BJ (cell line): ENCODE data around the gene CRP. TPM values are rescaled to one million over a fixed set of nuclear protein-coding genes. Genes with fewer than 3 reads are reported as not detected.
"Not testable (repeated sequence)": the region's sequence is repeated elsewhere in the genome, so short reads cannot be mapped to it uniquely, and the experiment has no call there.

Experiments used
- CTCF ChIA-PET: fragments of 350-600 bp; formaldehyde crosslinking; extraction: SDS; loops from one replicate; lab custom pipeline; 2021; ENCODE audit warnings: antibody characterized with exemption, inconsistent platforms; lab: Yijun Ruan, JAX
- POLR2A ChIA-PET: fragments of 300-600 bp; sonication (Branson Sonifier 250); formaldehyde crosslinking; extraction: SDS; loops from one replicate; lab custom pipeline; 2021; ENCODE audit warnings: antibody characterized with exemption; lab: Charles Lee
- DNase-seq: peaks from one replicate; pipeline ENCODE4 v3.0.0-alpha.2; 2011; ENCODE audit warnings: low read depth
- H3K27me3 ChIP-seq: 2 replicates; pipeline ENCODE4 v1.6.0; 2011; ENCODE audit warnings: low read length; ENCODE audit not compliant: control insufficient read depth, insufficient read depth
- H3K36me3 ChIP-seq: 2 replicates; pipeline ENCODE4 v1.5.1; 2011; ENCODE audit warnings: low read length; ENCODE audit not compliant: control insufficient read depth, insufficient read depth
- H3K4me3 ChIP-seq: 2 replicates; pipeline ENCODE4 v1.5.1; 2011; ENCODE audit warnings: low read depth, mild to moderate bottlenecking, control low read depth, low read length
- polyA plus RNA-seq: library from polyadenylated mRNA; depleted of rRNA; stranded (reverse); fragments of >200 nt; gene quantifications from 2 replicates; pipeline ENCODE4 v1.2.3, GENCODE V29; 2011
- TF ChIP-seq, protein P1 (sequence below): IDR thresholded peaks from 2 replicates; pipeline ENCODE4 v1.5.1; 2011; ENCODE audit warnings: low read depth, mild to moderate bottlenecking, control low read depth, inconsistent platforms, low read length, moderate library complexity; ENCODE audit not compliant: insufficient read depth

CRP gene
- polyA plus RNA-seq, 1 experiment = not detected

DNA sequence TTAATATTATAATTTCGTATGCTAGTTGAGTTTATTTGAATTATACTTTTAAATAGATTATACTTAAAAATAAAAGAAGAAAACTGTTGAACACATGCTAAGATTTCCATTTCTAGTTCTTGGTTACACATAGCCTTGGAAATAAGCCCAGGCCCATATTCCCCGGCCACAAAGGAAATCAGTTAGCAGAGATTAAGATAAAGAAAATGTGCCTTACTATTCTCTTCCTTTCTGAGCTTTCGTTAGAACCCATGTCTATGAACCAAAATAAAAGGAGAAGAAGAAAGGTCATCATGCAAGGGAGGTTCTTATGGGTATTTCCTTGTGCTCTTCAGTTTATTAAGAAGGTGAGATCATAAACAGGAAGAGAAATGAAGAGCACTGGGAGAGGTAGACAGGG is 32.3 kb upstream of the CRP start:
- DNase-seq = no peak
- TF ChIP-seq, protein P1, sequence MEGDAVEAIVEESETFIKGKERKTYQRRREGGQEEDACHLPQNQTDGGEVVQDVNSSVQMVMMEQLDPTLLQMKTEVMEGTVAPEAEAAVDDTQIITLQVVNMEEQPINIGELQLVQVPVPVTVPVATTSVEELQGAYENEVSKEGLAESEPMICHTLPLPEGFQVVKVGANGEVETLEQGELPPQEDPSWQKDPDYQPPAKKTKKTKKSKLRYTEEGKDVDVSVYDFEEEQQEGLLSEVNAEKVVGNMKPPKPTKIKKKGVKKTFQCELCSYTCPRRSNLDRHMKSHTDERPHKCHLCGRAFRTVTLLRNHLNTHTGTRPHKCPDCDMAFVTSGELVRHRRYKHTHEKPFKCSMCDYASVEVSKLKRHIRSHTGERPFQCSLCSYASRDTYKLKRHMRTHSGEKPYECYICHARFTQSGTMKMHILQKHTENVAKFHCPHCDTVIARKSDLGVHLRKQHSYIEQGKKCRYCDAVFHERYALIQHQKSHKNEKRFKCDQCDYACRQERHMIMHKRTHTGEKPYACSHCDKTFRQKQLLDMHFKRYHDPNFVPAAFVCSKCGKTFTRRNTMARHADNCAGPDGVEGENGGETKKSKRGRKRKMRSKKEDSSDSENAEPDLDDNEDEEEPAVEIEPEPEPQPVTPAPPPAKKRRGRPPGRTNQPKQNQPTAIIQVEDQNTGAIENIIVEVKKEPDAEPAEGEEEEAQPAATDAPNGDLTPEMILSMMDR = no peak
- H3K27me3 ChIP-seq = no peaks in the 10 kb centered on the region
- ChIA-PET POLR2A (no interaction called here), CTCF (no interaction called here)
- H3K36me3 ChIP-seq = no peaks in the 10 kb centered on the region
- no peak overlapping the region for H3K4me3 ChIP-seq

DNA sequence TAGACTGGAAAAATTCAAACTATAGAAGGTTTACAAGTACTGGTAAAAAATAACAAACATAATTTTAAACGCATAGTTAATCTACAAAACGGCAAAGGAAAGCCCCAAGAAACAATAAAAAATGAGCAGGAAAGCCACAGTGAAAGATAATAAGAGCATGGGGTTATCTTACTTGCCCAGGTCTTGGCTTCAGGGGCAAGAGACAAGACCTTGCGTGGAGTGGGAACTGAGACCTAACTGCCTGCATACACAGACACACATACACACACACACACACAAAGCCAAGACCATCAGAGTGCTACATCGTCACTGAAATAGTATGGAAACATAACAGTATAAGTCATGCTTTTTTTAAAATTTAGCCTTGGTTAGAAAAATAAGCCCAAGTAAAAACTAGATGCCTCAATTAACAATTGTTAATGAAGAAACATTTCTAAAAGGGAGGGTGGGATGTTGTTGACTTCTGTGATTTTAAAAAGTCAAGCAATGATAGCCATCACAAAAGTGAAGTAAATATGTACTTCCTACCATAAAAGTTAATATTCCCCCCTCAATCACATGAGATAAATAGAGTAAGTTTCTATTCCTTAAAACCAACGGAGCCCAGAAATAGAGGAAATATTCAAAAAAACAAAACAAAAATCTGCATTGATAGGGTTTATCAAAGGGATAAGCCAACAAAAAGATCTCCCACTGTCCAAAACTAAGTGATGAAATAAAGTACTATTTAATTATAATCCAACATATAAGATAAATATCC is 29.4 kb upstream of the CRP start:
- Histone ChIP-seq H3K4me3 (no peak overlapping the region), H3K36me3 (no peaks in the 10 kb centered on the region), H3K27me3 (no peaks in the 10 kb centered on the region)
- ChIA-PET CTCF (no interaction called here), POLR2A (no interaction called here)
- DNase-seq = no peak
- TF ChIP-seq, protein P1 = no peak

DNA sequence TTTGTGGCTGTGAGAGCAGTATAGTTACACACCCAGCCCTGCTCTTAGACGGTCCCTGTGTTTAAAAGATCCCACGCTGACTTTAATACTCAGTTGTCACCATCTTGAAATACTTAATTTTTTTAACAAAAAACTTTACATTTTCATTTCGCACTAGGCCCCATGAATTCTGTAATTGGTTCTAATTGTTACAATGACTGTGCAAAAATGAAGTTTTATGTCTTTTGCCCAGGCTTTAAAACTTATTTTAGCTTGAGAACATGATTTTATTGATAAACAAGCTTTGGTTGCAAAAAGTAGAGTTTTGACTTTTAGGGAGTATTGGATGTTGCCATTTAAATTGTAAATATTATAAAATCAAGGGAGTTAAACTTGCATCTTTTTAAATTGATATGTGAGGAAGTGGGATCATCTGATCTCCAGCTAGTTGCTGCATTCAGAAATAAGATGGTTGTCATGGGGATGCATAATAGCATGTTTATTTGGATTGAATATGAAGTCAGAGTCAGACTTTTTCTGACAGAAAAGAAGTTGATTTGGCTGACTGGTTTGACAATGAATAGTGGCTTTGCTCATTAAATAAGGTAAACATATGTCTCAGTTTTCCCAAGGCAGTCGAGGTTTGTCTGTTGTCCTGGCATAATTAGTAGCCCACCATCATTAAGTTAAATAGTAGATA is 23.0 kb upstream of the CRP start:
- TF ChIP-seq, protein P1 = no peak
- no peak for DNase-seq
- ChIA-PET POLR2A (no interaction called here), CTCF (no interaction called here)
- Histone ChIP-seq H3K27me3 (no peaks in the 10 kb centered on the region), H3K4me3 (no peak overlapping the region), H3K36me3 (no peaks in the 10 kb centered on the region)

DNA sequence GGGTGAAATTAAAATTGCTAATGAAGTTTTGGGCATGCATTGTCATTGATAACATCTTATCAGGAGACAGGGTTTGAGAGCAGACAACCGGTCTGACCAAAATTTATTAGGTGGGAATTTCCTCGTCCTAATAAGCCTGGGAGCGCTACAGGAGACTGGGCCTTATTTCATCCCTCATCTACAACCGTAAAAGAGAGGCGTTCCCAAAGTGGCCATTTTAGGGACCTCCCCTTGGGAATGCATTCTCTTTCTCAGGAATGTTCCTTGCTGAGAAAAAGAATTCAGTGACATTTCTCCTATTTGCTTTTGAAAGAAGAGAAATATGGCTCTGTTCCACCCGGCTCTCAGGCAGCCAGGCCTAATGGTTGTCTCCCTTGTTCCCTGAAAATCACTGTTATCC is 8.8 kb upstream of the CRP start:
- H3K27me3 ChIP-seq, CTCF ChIA-PET, H3K4me3 ChIP-seq, DNase-seq, POLR2A ChIA-PET, H3K36me3 ChIP-seq: not testable (repeated sequence)

DNA sequence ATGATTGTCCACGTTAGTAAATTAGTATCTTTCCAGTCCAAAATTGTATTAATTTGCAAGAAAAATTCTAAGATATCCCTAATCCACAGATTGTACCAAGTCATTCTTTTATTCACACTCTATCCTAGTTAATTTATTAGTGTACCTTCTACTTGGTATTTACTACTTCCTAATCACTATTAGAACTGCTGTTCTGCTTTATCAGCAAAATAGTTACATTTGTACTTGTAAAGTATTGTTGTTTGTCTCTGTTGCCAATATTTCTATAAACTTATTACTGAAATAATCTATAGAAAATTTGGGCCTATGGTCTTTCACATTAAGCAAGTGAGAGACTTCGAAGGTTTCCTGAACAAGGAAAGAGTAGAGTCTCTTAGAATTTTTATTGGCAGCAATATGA is 5.6 kb upstream of the CRP start:
- POLR2A ChIA-PET = no interaction called here
- DNase-seq = no peak
- Histone ChIP-seq H3K4me3 (no peak overlapping the region), H3K27me3 (no peaks in the 10 kb centered on the region), H3K36me3 (no peaks in the 10 kb centered on the region)
- CTCF ChIA-PET = no interaction called here
- TF ChIP-seq, protein P1 = no peak

DNA sequence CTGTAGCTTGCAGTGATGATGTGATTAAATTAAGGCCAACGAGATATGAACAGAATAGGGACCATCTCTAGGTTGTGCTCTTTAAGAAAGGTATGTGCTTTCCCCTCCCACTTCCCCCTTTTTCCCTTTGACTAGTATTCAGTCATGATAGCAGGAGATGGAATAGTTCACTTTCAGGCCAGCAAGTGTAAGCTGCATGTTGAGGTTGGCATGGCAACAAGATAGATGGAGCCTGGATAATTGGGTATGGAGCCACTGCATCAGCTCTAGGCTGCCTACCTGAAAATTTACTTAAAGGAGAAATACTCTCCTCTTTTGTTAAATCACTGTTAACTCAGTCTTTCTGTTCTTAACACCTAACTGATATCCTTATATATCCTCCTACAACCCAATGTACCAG is 1.5 kb upstream of the CRP start:
- Histone ChIP-seq H3K27me3 (no peaks in the 10 kb centered on the region), H3K4me3 (no peak overlapping the region), H3K36me3 (no peaks in the 10 kb centered on the region)
- ChIA-PET POLR2A (no interaction called here), CTCF (interaction anchor here (1.4 kb wide), 1 partner anchor 554 kb away, joined by 4 read pairs; no protein-coding TSS in a partner anchor)
- DNase-seq = no peak
- TF ChIP-seq, protein P1 = no peak
